B cell (primary cell): ENCODE results near the gene MMP2. TPM values are rescaled to one million over a fixed set of nuclear protein-coding genes. Genes with fewer than 3 reads are reported as not detected.

Experiments
- ATAC-seq: fragments of 200-7000 bp; cut with Tn5 transposase; one replicate; pipeline ENCODE4 v1.10.0; 2021; ENCODE audit warnings: low read depth, mild to moderate bottlenecking, moderate number of reproducible peaks, moderate library complexity
- CTCF ChIA-PET: fragments of 350-600 bp; sonication (Branson Sonifier 250); formaldehyde crosslinking; loops from one replicate; lab custom pipeline; 2021; ENCODE audit warnings: antibody characterized with exemption, inconsistent platforms; lab: Charles Lee
- POLR2A ChIA-PET: fragments of 350-600 bp; sonication (Branson Sonifier 250); formaldehyde crosslinking; loops from one replicate; lab custom pipeline; 2021; ENCODE audit warnings: antibody characterized with exemption; lab: Charles Lee
- DNase-seq: peaks from one replicate; pipeline ENCODE4 v3.0.0; 2013
- H2AFZ ChIP-seq: 2 replicates; pipeline ENCODE4 v1.6.1; 2012; ENCODE audit warnings: mild to moderate bottlenecking, low read depth, low read length; ENCODE audit not compliant: insufficient read depth, poor library complexity, severe bottlenecking
- H3K27ac ChIP-seq, 2 donors: 1 replicate in 1 of 2; 2 replicates in 1 of 2; pipeline ENCODE4 v1.5.1; 2012 to 2013; ENCODE audit warnings: low read length in 2 of 2, mild to moderate bottlenecking in 2 of 2, moderate library complexity in 1 of 2
- H3K27me3 ChIP-seq, 4 experiments: fragments of 200-600 bp in 1 of 4; sonication (generic) in 1 of 4; replicated peaks in 1 of 4; 1 replicate in 2 of 4; 2 replicates in 2 of 4; pipeline versions ENCODE4 v1.6.1 to v1.7.0; 2013 to 2016; ENCODE audit warnings: low read length in 3 of 4, mild to moderate bottlenecking in 2 of 4, mixed read lengths in 1 of 4, moderate library complexity in 1 of 4; ENCODE audit not compliant: insufficient read depth in 4 of 4, control insufficient read depth in 3 of 4; ENCODE audit errors: control extremely low read depth in 1 of 4
- H3K36me3 ChIP-seq, 2 experiments: replicated peaks in 1 of 2; 1 replicate in 1 of 2; 2 replicates in 1 of 2; pipeline versions ENCODE4 v1.6.1 to v1.7.1; 2013; ENCODE audit warnings: low read length in 1 of 2; ENCODE audit not compliant: insufficient read depth in 2 of 2, control insufficient read depth in 1 of 2; ENCODE audit errors: control extremely low read depth in 1 of 2, extremely low read depth in 1 of 2
- H3K4me1 ChIP-seq, 2 donors: fragments of 200-600 bp in 1 of 2; sonication (generic) in 1 of 2; 1 replicate in 1 of 2; 2 replicates in 1 of 2; pipeline versions ENCODE4 v1.5.1 to v1.6.1; 2013 to 2017; ENCODE audit warnings: low read length in 2 of 2; ENCODE audit not compliant: control insufficient read depth in 2 of 2, insufficient read depth in 2 of 2
- H3K4me2 ChIP-seq: replicated peaks from 2 replicates; pipeline ENCODE3; 2012; ENCODE audit warnings: mild to moderate bottlenecking, low read depth, low read length; ENCODE audit not compliant: poor library complexity, severe bottlenecking
- H3K4me3 ChIP-seq, 5 experiments: fragments of 200-600 bp in 1 of 5; sonication (generic) in 1 of 5; 1 replicate in 3 of 5; 2 replicates in 2 of 5; pipeline versions ENCODE4 v1.5.1 to v1.7.0; 2011 to 2016; ENCODE audit warnings: low read length in 4 of 5, mild to moderate bottlenecking in 4 of 5, low read depth in 2 of 5, control low read depth in 1 of 5, moderate library complexity in 1 of 5; ENCODE audit not compliant: insufficient read depth in 1 of 5; ENCODE audit errors: control extremely low read depth in 1 of 5, extremely low read depth in 1 of 5
- H3K79me2 ChIP-seq: fragments of 200-600 bp; sonication (generic); one replicate; pipeline ENCODE4 v1.6.0; 2016; ENCODE audit warnings: low read length; ENCODE audit not compliant: control insufficient read depth, insufficient read depth
- H3K9ac ChIP-seq: fragments of 200-600 bp; sonication (generic); 2 replicates; pipeline ENCODE4 v1.6.1; 2017; ENCODE audit warnings: mild to moderate bottlenecking, low read length, moderate library complexity
- H3K9me3 ChIP-seq, 3 donors: one replicate each; pipeline versions ENCODE4 v1.6.1 to v1.7.1; 2013; ENCODE audit warnings: low read length in 2 of 3; ENCODE audit not compliant: control insufficient read depth in 2 of 3, insufficient read depth in 1 of 3; ENCODE audit errors: control extremely low read depth in 1 of 3
- H4K20me1 ChIP-seq: 2 replicates; pipeline ENCODE4 v1.6.0; 2012; ENCODE audit warnings: mild to moderate bottlenecking, low read length; ENCODE audit not compliant: insufficient read depth, control insufficient read depth, poor library complexity, severe bottlenecking
- H3K27ac Mint-ChIP-seq: one replicate; pipeline ENCODE4 v1.8.0; 2021; ENCODE audit warnings: mixed read lengths
- H3K27me3 Mint-ChIP-seq: one replicate; pipeline ENCODE4 v1.8.0; 2021; ENCODE audit warnings: mixed read lengths
- H3K4me1 Mint-ChIP-seq: one replicate; pipeline ENCODE4 v1.8.0; 2021; ENCODE audit warnings: mixed read lengths
- H3K4me3 Mint-ChIP-seq: one replicate; pipeline ENCODE4 v1.8.0; 2021; ENCODE audit warnings: mixed read lengths
- H3K9me3 Mint-ChIP-seq: one replicate; pipeline ENCODE4 v1.8.0; 2022; ENCODE audit warnings: mixed read lengths; ENCODE audit not compliant: insufficient read depth
- EZH2 ChIP-seq: IDR thresholded peaks from 2 replicates; pipeline ENCODE4 v1.6.1; 2012; ENCODE audit warnings: borderline replicate concordance, low read depth, mild to moderate bottlenecking, moderate library complexity, low read length; ENCODE audit not compliant: insufficient read depth, poor library complexity, severe bottlenecking
- WGBS: methylation state at CpG from one replicate; pipeline ENCODE4 v1.1.5; 2013; ENCODE audit warnings: missing lambda C conversion rate; ENCODE audit not compliant: insufficient coverage; 5-methylcytosine and 5-hydroxymethylcytosine counted together
- intact Hi-C: fragments of 100-400 bp; cut with micrococcal nuclease; formaldehyde crosslinking; loops from one replicate; pipeline ENCODE4 v1.10.0; 2022
- polyA plus RNA-seq: library from polyadenylated mRNA; depleted of rRNA; stranded (reverse); fragments of >200 nt; gene quantifications from 2 replicates; pipeline ENCODE4 v1.2.3, GENCODE V29; 2012
- total RNA-seq, 2 donors: library from RNA; stranded (reverse); fragments of 120-200 nt in 1 of 2; gene quantifications; 1 replicate in 1 of 2; 2 replicates in 1 of 2; pipeline versions ENCODE4 v1.2.3 to v1.2.4, GENCODE V29; 2013 to 2022
- TF ChIP-seq, protein P1 (sequence below): fragments of 200-600 bp; IDR thresholded peaks from one replicate; pipeline ENCODE4 v1.8.0; 2022; ENCODE audit warnings: antibody characterized with exemption, mild to moderate bottlenecking

The MMP2 gene
- total and polyA plus RNA-seq, 2 donors (not counting 1 experiment from before 2014, with no cell fraction given), result not detected

DNA sequence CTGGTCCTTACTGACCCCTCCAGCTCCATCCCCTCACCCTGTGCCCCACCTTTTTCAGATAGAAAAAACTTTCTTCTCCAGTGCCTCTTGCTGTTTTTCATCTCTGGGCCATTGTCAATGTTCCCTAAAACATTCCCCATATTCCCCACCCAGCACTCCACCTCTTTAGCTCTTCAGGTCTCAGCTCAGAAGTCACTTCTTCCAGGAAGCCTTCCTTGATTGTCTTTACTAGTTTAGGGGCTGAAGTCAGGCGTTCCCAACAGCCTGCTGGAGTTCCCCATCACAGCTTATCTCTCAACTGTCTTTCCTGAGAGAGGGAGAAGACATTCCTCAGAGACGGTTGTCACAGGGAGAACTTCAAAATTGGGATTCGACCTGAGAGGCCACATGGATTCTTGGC, 1.3 kb upstream of the MMP2 start:
- peaks cover 0 to 18% (median 6%) of the 10 kb centered on the region in 4 experiments for H3K27me3 ChIP-seq
- H3K4me2 ChIP-seq, result no peak overlapping the region
- no peak for DNase-seq
- H3K9me3 Mint-ChIP-seq, result no peaks in the 10 kb centered on the region
- H3K27me3 Mint-ChIP-seq, result peaks cover 43% of the 10 kb centered on the region
- WGBS, result no CpG with 5 or more reads among the region's 3 CpGs
- ChIA-PET POLR2A (no interaction called here), CTCF (interaction anchor here (0.5 to 1.0 kb wide), 2 partner anchors 13 to 225 kb away, joined by 3 to 4 read pairs; no protein-coding TSS in a partner anchor)
- H3K27ac Mint-ChIP-seq, result no peak overlapping the region
- H3K36me3 ChIP-seq, result no peaks in the 10 kb centered on the region
- no peaks in the 10 kb centered on the region for H3K79me2 ChIP-seq
- H3K4me3 ChIP-seq, result no peak overlapping the region
- no peak overlapping the region for H2AFZ ChIP-seq
- H3K9me3 ChIP-seq, result no peaks in the 10 kb centered on the region
- no peaks in the 10 kb centered on the region for H4K20me1 ChIP-seq
- H3K4me1 ChIP-seq, result no peaks in the 10 kb centered on the region
- H3K9ac ChIP-seq, result no peak overlapping the region
- no peak overlapping the region for H3K27ac ChIP-seq
- H3K4me3 Mint-ChIP-seq, result no peak overlapping the region
- intact Hi-C loops, result no loop called here
- ATAC-seq, result no peak
- TF ChIP-seq, protein P1, sequence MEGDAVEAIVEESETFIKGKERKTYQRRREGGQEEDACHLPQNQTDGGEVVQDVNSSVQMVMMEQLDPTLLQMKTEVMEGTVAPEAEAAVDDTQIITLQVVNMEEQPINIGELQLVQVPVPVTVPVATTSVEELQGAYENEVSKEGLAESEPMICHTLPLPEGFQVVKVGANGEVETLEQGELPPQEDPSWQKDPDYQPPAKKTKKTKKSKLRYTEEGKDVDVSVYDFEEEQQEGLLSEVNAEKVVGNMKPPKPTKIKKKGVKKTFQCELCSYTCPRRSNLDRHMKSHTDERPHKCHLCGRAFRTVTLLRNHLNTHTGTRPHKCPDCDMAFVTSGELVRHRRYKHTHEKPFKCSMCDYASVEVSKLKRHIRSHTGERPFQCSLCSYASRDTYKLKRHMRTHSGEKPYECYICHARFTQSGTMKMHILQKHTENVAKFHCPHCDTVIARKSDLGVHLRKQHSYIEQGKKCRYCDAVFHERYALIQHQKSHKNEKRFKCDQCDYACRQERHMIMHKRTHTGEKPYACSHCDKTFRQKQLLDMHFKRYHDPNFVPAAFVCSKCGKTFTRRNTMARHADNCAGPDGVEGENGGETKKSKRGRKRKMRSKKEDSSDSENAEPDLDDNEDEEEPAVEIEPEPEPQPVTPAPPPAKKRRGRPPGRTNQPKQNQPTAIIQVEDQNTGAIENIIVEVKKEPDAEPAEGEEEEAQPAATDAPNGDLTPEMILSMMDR, result no peak
- no peak for TF ChIP-seq EZH2
- H3K4me1 Mint-ChIP-seq, result no peaks in the 10 kb centered on the region

DNA sequence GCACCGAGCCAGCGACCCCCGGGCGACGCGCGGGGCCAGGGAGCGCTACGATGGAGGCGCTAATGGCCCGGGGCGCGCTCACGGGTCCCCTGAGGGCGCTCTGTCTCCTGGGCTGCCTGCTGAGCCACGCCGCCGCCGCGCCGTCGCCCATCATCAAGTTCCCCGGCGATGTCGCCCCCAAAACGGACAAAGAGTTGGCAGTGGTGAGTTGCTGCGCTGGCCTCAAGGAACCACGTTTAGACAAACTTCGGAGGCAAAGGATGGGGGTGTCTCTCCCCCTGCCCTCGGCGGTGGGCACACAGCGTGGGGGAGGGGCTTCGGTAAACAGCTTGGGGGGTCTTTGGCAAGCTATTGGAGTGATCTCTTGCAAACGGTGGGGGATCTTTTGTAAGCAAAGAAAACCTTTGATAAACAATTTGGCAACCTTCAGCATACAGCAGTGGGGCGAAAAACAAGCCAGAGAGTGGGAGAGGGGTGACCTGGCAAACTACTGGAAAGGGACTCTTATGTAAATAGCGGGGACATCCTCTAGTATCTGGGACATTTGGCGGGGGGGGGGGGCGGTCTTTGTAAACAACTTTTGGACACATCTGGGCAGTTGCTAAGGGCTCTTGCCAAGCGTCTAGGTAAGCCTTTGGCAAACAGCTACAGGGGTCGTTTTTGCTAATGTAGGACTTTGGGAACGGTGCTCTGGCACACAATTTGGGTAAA, 587 bp downstream of the MMP2 start:
- Histone ChIP-seq H3K4me2 (no peak overlapping the region), H3K4me3 (no peak overlapping the region), H4K20me1 (no peaks in the 10 kb centered on the region), H3K9me3 (no peaks in the 10 kb centered on the region), H3K79me2 (no peaks in the 10 kb centered on the region), H2AFZ (no peak overlapping the region), H3K27me3 (peaks cover 0 to 18% (median 6%) of the 10 kb centered on the region in 4 experiments), H3K36me3 (no peaks in the 10 kb centered on the region), H3K4me1 (no peaks in the 10 kb centered on the region), H3K27ac (no peak overlapping the region), H3K9ac (no peak overlapping the region)
- TF ChIP-seq EZH2, result no peak
- TF ChIP-seq, protein P1, result no peak
- ChIA-PET POLR2A (no interaction called here), CTCF (no interaction called here)
- intact Hi-C loops, result no loop called here
- no peak for ATAC-seq
- Mint-ChIP-seq H3K4me3 (no peak overlapping the region), H3K27me3 (peaks cover 45% of the 10 kb centered on the region), H3K27ac (no peak overlapping the region), H3K4me1 (no peaks in the 10 kb centered on the region), H3K9me3 (no peaks in the 10 kb centered on the region)
- WGBS, result 3% methylated on average over 36 of the region's 41 CpGs
- DNase-seq, result no peak
